Measurements from ENCODE around the gene CER1.
"Not testable (repeated sequence)": the region's sequence is repeated elsewhere in the genome, so short reads cannot be mapped to it uniquely, and the experiment has no call there.

The CER1 gene

GRCh38 chr9:14713187-14713767, 9.3 kb downstream of the CER1 start:
- no peak for DNase-seq

GRCh38 chr9:14710804-14711203, 11.7 kb downstream of the CER1 start:
- no peak for DNase-seq

- no peak for DNase-seq
These were observed 15.9 kb downstream of the CER1 start for GRCh38 chr9:14706530-14707140.

GRCh38 chr9:14705079-14705478, 17.5 kb downstream of the CER1 start:
- DNase-seq = no peak

GRCh38 chr9:14704281-14704680, 18.3 kb downstream of the CER1 start:
- no peak for DNase-seq

GRCh38 chr9:14702200-14702720, 20.3 kb downstream of the CER1 start:
- DNase-seq = no peak

GRCh38 chr9:14693251-14693861, 29.2 kb downstream of the CER1 start, which contains the start of gene ZDHHC21:
TSS of gene ZDHHC21 (minus strand) at chr9:14693432. CDS start at chr9:14674340, 19,092 bp downstream.
- peak; percentile 49 for DNase-seq

- DNase-seq = peak; percentile 4
These were observed 29.9 kb downstream of the CER1 start for GRCh38 chr9:14692470-14693250.

GRCh38 chr9:14690948-14691730, 31.4 kb downstream of the CER1 start:
- DNase-seq = no peak

- DNase-seq = no peak
These were observed 35.4 kb downstream of the CER1 start for GRCh38 chr9:14687042-14687719.

GRCh38 chr9:14686168-14686567, 36.4 kb downstream of the CER1 start:
- no peak for DNase-seq

GRCh38 chr9:14682616-14683015, 39.9 kb downstream of the CER1 start:
- DNase-seq = not testable (repeated sequence)

GRCh38 chr9:14678776-14679175, 43.8 kb downstream of the CER1 start:
- no peak for DNase-seq

GRCh38 chr9:14677872-14678271, 44.7 kb downstream of the CER1 start:
- DNase-seq = no peak

- no peak for DNase-seq
These were observed 45.1 kb downstream of the CER1 start for GRCh38 chr9:14677396-14677795.

- DNase-seq = no peak
These were observed 47.9 kb downstream of the CER1 start for GRCh38 chr9:14674630-14675029.

GRCh38 chr9:14671377-14671776, 51.2 kb downstream of the CER1 start:
- DNase-seq = no peak

GRCh38 chr9:14670718-14671117, 51.8 kb downstream of the CER1 start:
- no peak for DNase-seq
